ENCODE data around the gene GANC.

Gene GANC

DNA sequence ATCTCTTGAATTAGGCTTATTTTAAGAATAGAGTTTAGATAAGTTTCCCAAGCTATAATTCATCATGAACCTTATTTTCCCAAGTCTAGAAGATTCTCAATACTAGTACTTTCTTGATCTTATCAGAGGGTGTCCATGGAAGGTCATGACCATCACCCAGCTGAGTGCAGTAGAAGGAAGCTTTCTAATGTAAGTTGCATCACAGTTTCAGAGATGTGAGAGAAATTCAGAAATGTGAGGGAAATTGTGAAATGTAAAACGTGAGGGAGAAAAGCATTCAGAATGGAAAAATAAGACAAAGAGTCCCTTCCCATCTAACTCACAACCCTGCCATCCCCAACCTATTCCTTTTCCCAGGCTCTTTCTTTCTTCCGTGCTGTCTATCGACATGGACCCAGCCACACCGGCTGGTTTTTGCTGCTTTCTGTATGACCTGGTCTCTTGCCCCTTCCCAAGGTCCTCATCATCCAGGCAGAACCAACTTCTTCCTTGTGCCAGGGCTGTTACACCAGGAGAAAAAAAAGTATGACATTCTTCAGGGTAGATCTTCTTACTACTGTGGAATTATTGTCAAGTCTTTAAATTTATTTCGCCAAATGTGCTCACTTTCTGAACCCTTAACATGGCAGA is 93.0 kb downstream of the GANC start:
- no peaks in the 10 kb centered on the region for H3K36me3 ChIP-seq (ENCODE audit: insufficient read depth, low read length)
- no peaks in the 10 kb centered on the region for H4K20me1 ChIP-seq (ENCODE audit: insufficient read depth, low read length)
- TF ChIP-seq, protein P1, sequence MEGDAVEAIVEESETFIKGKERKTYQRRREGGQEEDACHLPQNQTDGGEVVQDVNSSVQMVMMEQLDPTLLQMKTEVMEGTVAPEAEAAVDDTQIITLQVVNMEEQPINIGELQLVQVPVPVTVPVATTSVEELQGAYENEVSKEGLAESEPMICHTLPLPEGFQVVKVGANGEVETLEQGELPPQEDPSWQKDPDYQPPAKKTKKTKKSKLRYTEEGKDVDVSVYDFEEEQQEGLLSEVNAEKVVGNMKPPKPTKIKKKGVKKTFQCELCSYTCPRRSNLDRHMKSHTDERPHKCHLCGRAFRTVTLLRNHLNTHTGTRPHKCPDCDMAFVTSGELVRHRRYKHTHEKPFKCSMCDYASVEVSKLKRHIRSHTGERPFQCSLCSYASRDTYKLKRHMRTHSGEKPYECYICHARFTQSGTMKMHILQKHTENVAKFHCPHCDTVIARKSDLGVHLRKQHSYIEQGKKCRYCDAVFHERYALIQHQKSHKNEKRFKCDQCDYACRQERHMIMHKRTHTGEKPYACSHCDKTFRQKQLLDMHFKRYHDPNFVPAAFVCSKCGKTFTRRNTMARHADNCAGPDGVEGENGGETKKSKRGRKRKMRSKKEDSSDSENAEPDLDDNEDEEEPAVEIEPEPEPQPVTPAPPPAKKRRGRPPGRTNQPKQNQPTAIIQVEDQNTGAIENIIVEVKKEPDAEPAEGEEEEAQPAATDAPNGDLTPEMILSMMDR (IDR thresholded peaks at IDR 0.05; ENCODE audit: borderline replicate concordance, extremely low read depth, low read length, poor library complexity, severe bottlenecking), result no peak
- TF ChIP-seq EZH2 (IDR thresholded peaks at IDR 0.05; ENCODE audit: borderline replicate concordance, low read depth, low read length, severe bottlenecking), result no peak
- no peak overlapping the region for H3K27ac ChIP-seq (ENCODE audit: low read length)
- H3K4me1 ChIP-seq (ENCODE audit: insufficient read depth, low read length), result no peaks in the 10 kb centered on the region
- no peak for DNase-seq
- ATAC-seq (ENCODE audit: insufficient read depth, low read depth), result no peak
- no peaks in the 10 kb centered on the region for H3K9me3 ChIP-seq (ENCODE audit: insufficient read depth, low read length, severe bottlenecking)
- H2AFZ ChIP-seq (ENCODE audit: low read depth, low read length), result no peak overlapping the region
- H3K27me3 ChIP-seq (ENCODE audit: insufficient read depth, low read length, poor library complexity), result no peaks in the 10 kb centered on the region
- no peaks in the 10 kb centered on the region for H3K79me2 ChIP-seq (ENCODE audit: insufficient read depth, low read length)
- no peak overlapping the region for H3K9ac ChIP-seq (ENCODE audit: low read depth, low read length)
- H3K4me2 ChIP-seq (ENCODE audit: insufficient read depth, low read length), result no peak overlapping the region
- H3K4me3 ChIP-seq (ENCODE audit: low read depth in 1 of 2, low read length in 2 of 2), result no peak overlapping the region

DNA sequence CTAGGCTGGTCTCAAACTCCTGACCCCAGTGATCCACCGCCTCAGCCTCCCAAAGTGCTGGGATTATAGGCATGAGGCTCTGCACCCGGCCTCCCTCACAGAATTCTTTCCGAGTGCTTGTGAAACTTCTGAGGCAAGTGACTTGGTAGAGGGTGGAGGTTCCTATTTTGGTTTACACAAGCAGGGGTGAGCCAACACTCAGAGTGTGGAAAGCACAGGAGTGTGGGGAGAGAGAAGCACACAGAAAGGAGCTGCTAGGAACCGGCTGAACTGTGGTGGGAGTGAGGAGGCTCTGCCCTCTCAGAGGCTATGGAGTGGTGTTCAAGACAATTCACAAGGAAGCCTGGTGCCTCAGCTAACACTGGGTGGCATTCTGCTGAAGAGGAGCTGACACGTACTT is 94.0 kb downstream of the GANC start:
- no peaks in the 10 kb centered on the region for H4K20me1 ChIP-seq (ENCODE audit: insufficient read depth, low read length)
- no peaks in the 10 kb centered on the region for H3K36me3 ChIP-seq (ENCODE audit: insufficient read depth, low read length)
- no peak overlapping the region for H2AFZ ChIP-seq (ENCODE audit: low read depth, low read length)
- TF ChIP-seq, protein P1 (IDR thresholded peaks at IDR 0.05; ENCODE audit: borderline replicate concordance, extremely low read depth, low read length, poor library complexity, severe bottlenecking), result no peak
- H3K79me2 ChIP-seq (ENCODE audit: insufficient read depth, low read length), result no peaks in the 10 kb centered on the region
- no peak for DNase-seq
- H3K4me1 ChIP-seq (ENCODE audit: insufficient read depth, low read length), result no peaks in the 10 kb centered on the region
- no peak overlapping the region for H3K4me2 ChIP-seq (ENCODE audit: insufficient read depth, low read length)
- H3K4me3 ChIP-seq (ENCODE audit: low read depth in 1 of 2, low read length in 2 of 2), result no peak overlapping the region
- H3K9ac ChIP-seq (ENCODE audit: low read depth, low read length), result no peak overlapping the region
- no peak for ATAC-seq (ENCODE audit: insufficient read depth, low read depth)
- no peak overlapping the region for H3K27ac ChIP-seq (ENCODE audit: low read length)
- no peaks in the 10 kb centered on the region for H3K9me3 ChIP-seq (ENCODE audit: insufficient read depth, low read length, severe bottlenecking)
- H3K27me3 ChIP-seq (ENCODE audit: insufficient read depth, low read length, poor library complexity), result no peaks in the 10 kb centered on the region

DNA sequence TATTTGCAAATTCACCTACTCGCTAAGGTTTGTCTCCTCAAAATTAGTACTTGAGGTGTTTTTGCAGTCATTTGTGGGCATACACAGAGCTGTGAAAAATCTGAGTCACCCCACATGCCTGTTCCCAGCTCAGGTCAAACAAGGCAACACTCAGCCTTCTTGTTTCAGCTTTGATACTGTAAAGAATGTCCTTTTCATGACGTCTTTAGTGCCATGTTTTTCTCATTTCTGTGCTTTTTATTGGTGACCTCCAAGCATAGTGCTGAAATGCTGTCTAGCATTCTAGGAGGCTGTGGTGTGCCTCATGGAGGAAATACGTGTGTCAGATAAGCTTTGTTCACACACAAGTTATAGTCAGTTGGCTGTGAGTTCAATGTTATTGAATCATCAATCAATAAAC is 95.1 kb downstream of the GANC start:
- no peak for DNase-seq
- Histone ChIP-seq H3K27me3 (ENCODE audit: insufficient read depth, low read length, poor library complexity) (no peaks in the 10 kb centered on the region), H3K9ac (ENCODE audit: low read depth, low read length) (no peak overlapping the region), H3K4me2 (ENCODE audit: insufficient read depth, low read length) (no peak overlapping the region), H4K20me1 (ENCODE audit: insufficient read depth, low read length) (no peaks in the 10 kb centered on the region), H3K9me3 (ENCODE audit: insufficient read depth, low read length, severe bottlenecking) (no peaks in the 10 kb centered on the region), H2AFZ (ENCODE audit: low read depth, low read length) (no peak overlapping the region), H3K36me3 (ENCODE audit: insufficient read depth, low read length) (no peaks in the 10 kb centered on the region), H3K4me1 (ENCODE audit: insufficient read depth, low read length) (no peaks in the 10 kb centered on the region), H3K27ac (ENCODE audit: low read length) (no peak overlapping the region), H3K79me2 (ENCODE audit: insufficient read depth, low read length) (no peaks in the 10 kb centered on the region), H3K4me3 (ENCODE audit: low read depth in 1 of 2, low read length in 2 of 2) (no peak overlapping the region)
- ATAC-seq (ENCODE audit: insufficient read depth, low read depth), result no peak
- TF ChIP-seq, protein P1 (IDR thresholded peaks at IDR 0.05; ENCODE audit: borderline replicate concordance, extremely low read depth, low read length, poor library complexity, severe bottlenecking), result no peak
- no peak for TF ChIP-seq EZH2 (IDR thresholded peaks at IDR 0.05; ENCODE audit: borderline replicate concordance, low read depth, low read length, severe bottlenecking)

DNA sequence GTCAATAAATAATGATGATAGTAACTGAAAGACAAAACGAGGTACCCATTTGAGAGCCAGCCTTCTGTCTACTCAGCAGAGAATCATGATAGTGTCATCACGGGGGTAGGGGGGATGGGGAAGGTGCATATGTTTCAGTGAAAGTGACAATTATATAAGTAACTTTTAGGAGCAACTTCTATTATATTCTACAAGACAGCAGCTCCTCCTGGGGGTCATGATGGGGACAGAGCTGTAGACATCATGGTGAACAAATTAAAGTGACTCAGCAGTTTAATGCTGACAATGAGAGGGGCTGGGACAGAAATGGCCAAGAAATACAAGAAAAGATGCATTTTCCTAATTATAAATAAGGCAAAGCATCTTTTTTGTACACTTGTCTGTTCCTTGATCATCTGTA is 98.1 kb downstream of the GANC start:
- Histone ChIP-seq H3K9ac (ENCODE audit: low read depth, low read length) (no peak overlapping the region), H3K27ac (ENCODE audit: low read length) (no peak overlapping the region), H3K27me3 (ENCODE audit: insufficient read depth, low read length, poor library complexity) (no peaks in the 10 kb centered on the region), H4K20me1 (ENCODE audit: insufficient read depth, low read length) (no peaks in the 10 kb centered on the region), H3K4me2 (ENCODE audit: insufficient read depth, low read length) (no peak overlapping the region), H2AFZ (ENCODE audit: low read depth, low read length) (no peak overlapping the region), H3K4me3 (ENCODE audit: low read depth in 1 of 2, low read length in 2 of 2) (no peak overlapping the region), H3K36me3 (ENCODE audit: insufficient read depth, low read length) (no peaks in the 10 kb centered on the region), H3K4me1 (ENCODE audit: insufficient read depth, low read length) (no peaks in the 10 kb centered on the region), H3K79me2 (ENCODE audit: insufficient read depth, low read length) (no peaks in the 10 kb centered on the region), H3K9me3 (ENCODE audit: insufficient read depth, low read length, severe bottlenecking) (no peaks in the 10 kb centered on the region)
- TF ChIP-seq, protein P1 (IDR thresholded peaks at IDR 0.05; ENCODE audit: borderline replicate concordance, extremely low read depth, low read length, poor library complexity, severe bottlenecking), result peak; percentile 25
- TF ChIP-seq EZH2 (IDR thresholded peaks at IDR 0.05; ENCODE audit: borderline replicate concordance, low read depth, low read length, severe bottlenecking), result no peak
- ATAC-seq (ENCODE audit: insufficient read depth, low read depth), result no peak
- DNase-seq, result no peak

Measured in DND-41 (cell line).